ENCODE results near the gene SLC35G2.
"Not testable (repeated sequence)": the region's sequence is repeated elsewhere in the genome, so short reads cannot be mapped to it uniquely, and the experiment has no call there.

Gene SLC35G2

GRCh38 chr3:136852180-136852579 is 33.3 kb downstream of the SLC35G2 start:
- no peaks in the 10 kb centered on the region for H3K27me3 ChIP-seq (ENCODE audit: control insufficient read depth, insufficient read depth, low read length, poor library complexity, severe bottlenecking)
- no peaks in the 10 kb centered on the region for H3K4me1 ChIP-seq (ENCODE audit: control insufficient read depth, insufficient read depth, low read length)
- WGBS, 2 experiments: 92 to 93% methylated on average over 4 of the region's 4 CpGs
- no peaks in the 10 kb centered on the region for H3K9me3 ChIP-seq (ENCODE audit: control insufficient read depth, low read length)
- H3K36me3 ChIP-seq (ENCODE audit: control insufficient read depth, insufficient read depth, low read length): peaks cover 3% of the 10 kb centered on the region
- no peak overlapping the region for H3K4me3 ChIP-seq (ENCODE audit: insufficient read depth, low read depth, low read length)
- H3K27ac ChIP-seq (ENCODE audit: insufficient read depth, low read depth, low read length, poor library complexity, severe bottlenecking): no peak overlapping the region

DNA sequence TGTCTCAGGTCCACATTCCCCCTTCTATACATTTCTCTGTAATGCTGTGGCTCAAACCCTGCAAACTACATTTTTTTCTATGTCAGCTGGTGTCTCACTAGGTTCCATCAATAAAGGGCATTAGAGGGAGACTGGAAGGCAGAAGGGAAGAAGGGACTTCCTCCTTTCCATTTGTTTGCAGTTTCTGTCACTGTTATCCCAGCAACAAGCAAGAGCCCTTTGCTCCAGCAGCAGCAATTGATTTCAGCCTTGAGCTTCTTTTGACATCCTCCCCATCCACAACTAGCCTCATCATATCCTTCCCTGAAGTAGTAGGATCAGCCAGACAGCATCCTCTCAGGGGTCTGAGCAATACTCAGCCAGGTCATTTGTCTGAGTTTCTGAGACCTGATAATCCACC is 37.7 kb downstream of the SLC35G2 start:
- H3K36me3 ChIP-seq (ENCODE audit: control insufficient read depth, insufficient read depth, low read length): peaks cover 3% of the 10 kb centered on the region
- no peaks in the 10 kb centered on the region for H3K27me3 ChIP-seq (ENCODE audit: control insufficient read depth, insufficient read depth, low read length, poor library complexity, severe bottlenecking)
- H3K4me3 ChIP-seq (ENCODE audit: insufficient read depth, low read depth, low read length): no peak overlapping the region
- no peak overlapping the region for H3K27ac ChIP-seq (ENCODE audit: insufficient read depth, low read depth, low read length, poor library complexity, severe bottlenecking)
- H3K4me1 ChIP-seq (ENCODE audit: control insufficient read depth, insufficient read depth, low read length): peaks cover 8% of the 10 kb centered on the region
- no peaks in the 10 kb centered on the region for H3K9me3 ChIP-seq (ENCODE audit: control insufficient read depth, low read length)

DNA sequence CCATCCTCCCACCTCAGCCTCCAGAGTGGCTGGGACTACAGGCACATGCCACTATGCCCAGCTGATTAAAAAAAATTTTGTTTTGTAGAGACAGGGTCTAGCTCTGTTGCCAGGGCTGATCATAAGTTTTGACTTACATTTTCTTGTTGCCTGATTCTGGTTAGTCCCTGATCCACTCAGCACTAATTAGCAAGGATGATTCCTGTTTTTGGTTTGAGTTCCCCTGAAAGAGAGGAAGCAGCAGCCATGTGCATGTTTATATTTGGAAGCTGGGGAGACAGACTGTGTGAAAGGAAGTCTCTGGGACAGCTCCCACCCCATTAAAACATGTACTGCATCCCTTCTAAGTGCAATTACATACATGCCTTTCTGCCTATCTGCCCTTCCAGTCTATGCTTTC is 39.5 kb downstream of the SLC35G2 start:
- Histone ChIP-seq H3K36me3 (ENCODE audit: control insufficient read depth, insufficient read depth, low read length) (peaks cover 3% of the 10 kb centered on the region), H3K4me3 (ENCODE audit: insufficient read depth, low read depth, low read length) (no peak overlapping the region), H3K27me3 (ENCODE audit: control insufficient read depth, insufficient read depth, low read length, poor library complexity, severe bottlenecking) (no peaks in the 10 kb centered on the region), H3K4me1 (ENCODE audit: control insufficient read depth, insufficient read depth, low read length) (peaks cover 11% of the 10 kb centered on the region), H3K9me3 (ENCODE audit: control insufficient read depth, low read length) (no peaks in the 10 kb centered on the region), H3K27ac (ENCODE audit: insufficient read depth, low read depth, low read length, poor library complexity, severe bottlenecking) (no peak overlapping the region)

DNA sequence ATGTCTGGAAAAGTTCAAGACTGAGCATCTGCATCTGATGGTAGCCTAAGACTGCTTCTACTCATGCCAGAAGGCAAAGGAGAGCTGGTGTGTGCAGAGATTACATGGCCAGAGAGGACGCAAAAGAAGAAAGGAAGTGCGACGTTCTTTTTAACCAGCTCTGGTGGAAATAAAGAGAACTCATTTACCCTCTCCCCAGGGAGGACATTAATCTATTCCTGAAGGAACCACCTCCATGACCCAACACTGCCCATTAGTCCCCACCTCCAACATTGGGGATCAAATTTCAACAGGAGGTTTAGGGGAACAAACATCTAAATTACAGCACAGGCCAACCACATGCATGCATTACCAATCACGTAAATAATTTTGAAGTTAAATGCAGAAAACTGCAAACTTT is 41.6 kb downstream of the SLC35G2 start:
- 2 to 5% methylated on average over 4 of the region's 4 CpGs for WGBS, 2 experiments
- Histone ChIP-seq H3K4me3 (ENCODE audit: insufficient read depth, low read depth, low read length) (peak overlapping the region; percentile 75), H3K27ac (ENCODE audit: insufficient read depth, low read depth, low read length, poor library complexity, severe bottlenecking) (peak overlapping the region; percentile 91), H3K4me1 (ENCODE audit: control insufficient read depth, insufficient read depth, low read length) (peaks cover 13% of the 10 kb centered on the region), H3K9me3 (ENCODE audit: control insufficient read depth, low read length) (no peaks in the 10 kb centered on the region), H3K27me3 (ENCODE audit: control insufficient read depth, insufficient read depth, low read length, poor library complexity, severe bottlenecking) (no peaks in the 10 kb centered on the region), H3K36me3 (ENCODE audit: control insufficient read depth, insufficient read depth, low read length) (no peaks in the 10 kb centered on the region)

DNA sequence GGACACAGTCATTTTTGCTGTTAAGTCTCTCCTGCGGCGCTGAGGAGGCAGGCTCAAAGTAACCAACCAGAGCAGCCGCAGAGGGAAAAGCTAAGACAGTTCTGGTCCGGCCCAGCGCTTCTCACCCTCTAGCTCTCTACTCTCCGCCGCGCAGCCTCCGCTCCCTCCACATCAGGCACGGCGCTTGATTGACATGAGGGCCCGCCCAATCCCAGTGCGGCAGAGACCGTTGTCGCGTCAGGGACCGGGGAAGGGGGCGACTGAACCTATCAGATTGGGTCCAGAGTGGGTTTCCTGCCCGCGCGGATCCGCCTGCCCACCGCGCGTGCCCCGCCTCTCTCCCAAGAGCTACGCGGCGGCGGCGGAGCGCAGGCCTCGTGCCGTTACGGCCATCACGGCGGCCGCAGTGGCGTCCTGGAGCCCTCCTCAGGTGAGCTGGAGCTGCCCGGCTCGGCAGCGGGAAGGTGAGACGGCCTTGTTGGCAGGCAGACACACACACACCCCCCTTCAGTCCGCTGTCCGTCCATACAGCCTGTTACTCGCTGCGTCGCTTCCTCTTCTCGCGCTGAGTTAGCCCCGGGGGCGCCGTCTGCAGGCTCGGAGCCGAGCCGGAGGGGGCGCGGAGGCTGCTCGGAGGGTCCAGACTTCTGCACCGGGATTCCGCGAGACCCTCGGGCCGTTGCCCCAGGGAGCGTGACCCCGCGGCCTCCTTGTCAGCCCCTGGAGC is 43.1 kb downstream of the SLC35G2 start, which contains the start of gene NCK1:
NCK1 (plus strand) TSS at position 319 of the 727 bp plus-strand sequence. CDS start 65,794 bp downstream, outside the sequence.
- Histone ChIP-seq H3K9me3 (ENCODE audit: control insufficient read depth, low read length) (no peaks in the 10 kb centered on the region), H3K4me3 (ENCODE audit: insufficient read depth, low read depth, low read length) (peak within 1 kb of the TSS; percentile 75), H3K27me3 (ENCODE audit: control insufficient read depth, insufficient read depth, low read length, poor library complexity, severe bottlenecking) (no peaks in the 10 kb centered on the region), H3K27ac (ENCODE audit: insufficient read depth, low read depth, low read length, poor library complexity, severe bottlenecking) (peak within 1 kb of the TSS; percentile 91), H3K4me1 (ENCODE audit: control insufficient read depth, insufficient read depth, low read length) (peaks cover 13% of the 10 kb centered on the region), H3K36me3 (ENCODE audit: control insufficient read depth, insufficient read depth, low read length) (no peaks in the 10 kb centered on the region)
- 0% methylated on average over 67 of the region's 67 CpGs for WGBS, 2 experiments

DNA sequence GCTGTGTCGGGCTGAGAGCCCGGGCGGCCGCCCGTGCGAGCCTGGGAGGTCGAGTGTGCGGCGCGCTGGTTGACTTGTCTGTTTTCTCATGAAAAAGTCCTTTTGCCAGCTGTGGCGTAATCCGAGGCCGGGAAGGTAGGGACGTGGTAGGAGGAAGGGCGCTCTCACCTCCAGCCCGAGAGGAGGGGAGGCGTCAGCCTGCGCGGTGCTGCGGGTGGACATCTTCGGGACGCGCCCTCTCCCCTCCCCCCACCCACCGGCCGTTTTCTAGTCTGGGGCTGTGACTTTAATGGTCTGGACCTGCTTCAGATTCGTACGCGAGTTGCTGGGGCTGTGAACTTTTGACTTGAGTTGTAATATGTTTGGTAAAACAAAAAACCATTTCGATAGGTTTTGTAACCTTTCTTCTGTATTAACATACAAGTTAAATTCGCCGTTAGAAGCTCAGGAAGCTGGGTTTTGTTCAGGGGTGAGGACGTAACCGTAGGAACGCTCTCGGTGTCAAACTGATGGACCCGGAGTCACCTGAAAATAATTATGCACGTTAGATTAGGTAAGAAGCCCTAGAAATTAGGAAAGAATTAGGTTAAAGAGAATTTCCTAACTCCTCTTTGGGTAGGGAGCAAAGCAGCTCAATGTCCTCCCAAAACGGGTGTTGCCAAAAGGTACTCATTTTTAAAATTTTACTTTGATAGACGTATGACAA is 43.8 kb downstream of the SLC35G2 start:
- Histone ChIP-seq H3K4me3 (ENCODE audit: insufficient read depth, low read depth, low read length) (peak overlapping the region; percentile 75), H3K9me3 (ENCODE audit: control insufficient read depth, low read length) (no peaks in the 10 kb centered on the region), H3K27me3 (ENCODE audit: control insufficient read depth, insufficient read depth, low read length, poor library complexity, severe bottlenecking) (no peaks in the 10 kb centered on the region), H3K4me1 (ENCODE audit: control insufficient read depth, insufficient read depth, low read length) (peaks cover 13% of the 10 kb centered on the region), H3K36me3 (ENCODE audit: control insufficient read depth, insufficient read depth, low read length) (no peaks in the 10 kb centered on the region), H3K27ac (ENCODE audit: insufficient read depth, low read depth, low read length, poor library complexity, severe bottlenecking) (peak overlapping the region; percentile 91)
- WGBS, 2 experiments: 1 to 2% methylated on average over 37 of the region's 39 CpGs

GRCh38 chr3:136869282-136869681 is 50.4 kb downstream of the SLC35G2 start:
- Histone ChIP-seq H3K4me1 (ENCODE audit: control insufficient read depth, insufficient read depth, low read length) (no peaks in the 10 kb centered on the region), H3K27me3 (ENCODE audit: control insufficient read depth, insufficient read depth, low read length, poor library complexity, severe bottlenecking) (no peaks in the 10 kb centered on the region), H3K9me3 (ENCODE audit: control insufficient read depth, low read length) (no peaks in the 10 kb centered on the region), H3K27ac (ENCODE audit: insufficient read depth, low read depth, low read length, poor library complexity, severe bottlenecking) (no peak overlapping the region), H3K4me3 (ENCODE audit: insufficient read depth, low read depth, low read length) (no peak overlapping the region), H3K36me3 (ENCODE audit: control insufficient read depth, insufficient read depth, low read length) (peaks cover 5% of the 10 kb centered on the region)
- 94 to 97% methylated on average over 9 of the region's 9 CpGs for WGBS, 2 experiments

DNA sequence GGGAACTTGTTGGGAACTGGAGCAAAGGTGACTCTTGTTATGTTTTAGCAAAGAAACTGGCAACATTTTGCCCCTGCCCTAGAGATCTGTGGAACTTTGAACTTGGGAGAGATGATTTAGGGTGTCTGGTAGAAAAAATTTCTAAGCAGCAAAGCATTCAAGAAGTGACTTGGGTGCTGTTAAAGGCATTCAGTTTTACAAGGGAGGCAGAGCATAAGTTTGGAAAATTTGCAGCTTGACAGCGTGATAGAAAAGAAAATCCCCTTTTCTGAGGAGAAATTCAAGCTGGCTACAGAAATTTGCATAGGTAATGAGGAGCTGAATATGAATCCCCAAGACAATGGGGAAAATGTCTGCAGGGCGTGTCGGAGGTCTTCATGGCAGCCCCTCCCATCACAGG is 53.3 kb downstream of the SLC35G2 start:
- H3K27me3 ChIP-seq (ENCODE audit: control insufficient read depth, insufficient read depth, low read length, poor library complexity, severe bottlenecking); H3K36me3 ChIP-seq (ENCODE audit: control insufficient read depth, insufficient read depth, low read length); H3K4me1 ChIP-seq (ENCODE audit: control insufficient read depth, insufficient read depth, low read length); H3K27ac ChIP-seq (ENCODE audit: insufficient read depth, low read depth, low read length, poor library complexity, severe bottlenecking); H3K9me3 ChIP-seq (ENCODE audit: control insufficient read depth, low read length); H3K4me3 ChIP-seq (ENCODE audit: insufficient read depth, low read depth, low read length): not testable (repeated sequence)
- 94 to 95% methylated on average over 3 of the region's 3 CpGs for WGBS, 2 experiments

GRCh38 chr3:136879510-136879909 is 60.6 kb downstream of the SLC35G2 start:
- H3K27ac ChIP-seq (ENCODE audit: insufficient read depth, low read depth, low read length, poor library complexity, severe bottlenecking); H3K4me3 ChIP-seq (ENCODE audit: insufficient read depth, low read depth, low read length); H3K27me3 ChIP-seq (ENCODE audit: control insufficient read depth, insufficient read depth, low read length, poor library complexity, severe bottlenecking); H3K36me3 ChIP-seq (ENCODE audit: control insufficient read depth, insufficient read depth, low read length); H3K9me3 ChIP-seq (ENCODE audit: control insufficient read depth, low read length); H3K4me1 ChIP-seq (ENCODE audit: control insufficient read depth, insufficient read depth, low read length): not testable (repeated sequence)
- 90 to 97% methylated on average over 2 of the region's 2 CpGs for WGBS, 2 experiments

GRCh38 chr3:136882571-136882970 is 63.6 kb downstream of the SLC35G2 start:
- H3K4me3 ChIP-seq (ENCODE audit: insufficient read depth, low read depth, low read length): no peak overlapping the region
- no peak overlapping the region for H3K27ac ChIP-seq (ENCODE audit: insufficient read depth, low read depth, low read length, poor library complexity, severe bottlenecking)
- 82 to 83% methylated on average over 1 of the region's 1 CpG for WGBS, 2 experiments
- H3K36me3 ChIP-seq (ENCODE audit: control insufficient read depth, insufficient read depth, low read length): no peaks in the 10 kb centered on the region
- H3K4me1 ChIP-seq (ENCODE audit: control insufficient read depth, insufficient read depth, low read length): no peaks in the 10 kb centered on the region
- H3K9me3 ChIP-seq (ENCODE audit: control insufficient read depth, low read length): no peaks in the 10 kb centered on the region
- H3K27me3 ChIP-seq (ENCODE audit: control insufficient read depth, insufficient read depth, low read length, poor library complexity, severe bottlenecking): no peaks in the 10 kb centered on the region
